Measurements from ENCODE around the gene KCNJ12.
"Not testable (repeated sequence)": the region's sequence is repeated elsewhere in the genome, so short reads cannot be mapped to it uniquely, and the experiment has no call there.

The KCNJ12 gene

GRCh38 chr17:21376081-21376758 lies at the start of gene KCNJ12:
KCNJ12 (plus strand) TSS chr17:21376357; CDS start chr17:21415343, 38,986 bp downstream.
- DNase-seq (ENCODE audit: low read depth in 2 of 2) = no peak

GRCh38 chr17:21327921-21328320 lies 48.2 kb upstream of the KCNJ12 start:
- DNase-seq (ENCODE audit: low read depth in 2 of 2) = not testable (repeated sequence)

GRCh38 chr17:21328778-21329177 lies 47.4 kb upstream of the KCNJ12 start:
- DNase-seq (ENCODE audit: low read depth in 2 of 2) = not testable (repeated sequence)

- DNase-seq (ENCODE audit: low read depth in 2 of 2) = no peak
These were observed 45.6 kb upstream of the KCNJ12 start for GRCh38 chr17:21330436-21331160.

- not testable (repeated sequence) for DNase-seq (ENCODE audit: low read depth in 2 of 2)
These were observed 39.4 kb upstream of the KCNJ12 start for GRCh38 chr17:21336541-21337294.

- not testable (repeated sequence) for DNase-seq (ENCODE audit: low read depth in 2 of 2)
These were observed 38.1 kb upstream of the KCNJ12 start for GRCh38 chr17:21337981-21338625.

GRCh38 chr17:21339011-21339410 lies 37.1 kb upstream of the KCNJ12 start:
- no peak for DNase-seq (ENCODE audit: low read depth in 2 of 2)

GRCh38 chr17:21339571-21339970 lies 36.6 kb upstream of the KCNJ12 start:
- DNase-seq (ENCODE audit: low read depth in 2 of 2) = not testable (repeated sequence)

- not testable (repeated sequence) for DNase-seq (ENCODE audit: low read depth in 2 of 2)
These were observed 35.8 kb upstream of the KCNJ12 start for GRCh38 chr17:21340407-21340806.

GRCh38 chr17:21341279-21341678 lies 34.9 kb upstream of the KCNJ12 start:
- DNase-seq (ENCODE audit: low read depth in 2 of 2) = not testable (repeated sequence)

- not testable (repeated sequence) for DNase-seq (ENCODE audit: low read depth in 2 of 2)
These were observed 34.1 kb upstream of the KCNJ12 start for GRCh38 chr17:21341925-21342540.

- not testable (repeated sequence) for DNase-seq (ENCODE audit: low read depth in 2 of 2)
These were observed 32.9 kb upstream of the KCNJ12 start for GRCh38 chr17:21343061-21343949.

- not testable (repeated sequence) for DNase-seq (ENCODE audit: low read depth in 2 of 2)
These were observed 31.4 kb upstream of the KCNJ12 start for GRCh38 chr17:21344801-21345200.

- DNase-seq (ENCODE audit: low read depth in 2 of 2) = no peak
These were observed 30.9 kb upstream of the KCNJ12 start for GRCh38 chr17:21345236-21345635.

GRCh38 chr17:21346107-21346506 lies 30.1 kb upstream of the KCNJ12 start:
- DNase-seq (ENCODE audit: low read depth in 2 of 2) = not testable (repeated sequence)

- DNase-seq (ENCODE audit: low read depth in 2 of 2) = not testable (repeated sequence)
These were observed 29.4 kb upstream of the KCNJ12 start for GRCh38 chr17:21346651-21347250.

GRCh38 chr17:21347660-21348059 lies 28.5 kb upstream of the KCNJ12 start:
- DNase-seq (ENCODE audit: low read depth in 2 of 2) = not testable (repeated sequence)

- DNase-seq (ENCODE audit: low read depth in 2 of 2) = not testable (repeated sequence)
These were observed 27.9 kb upstream of the KCNJ12 start for GRCh38 chr17:21348081-21348925.

- not testable (repeated sequence) for DNase-seq (ENCODE audit: low read depth in 2 of 2)
These were observed 27.3 kb upstream of the KCNJ12 start for GRCh38 chr17:21348926-21349261.
